CD4-positive, alpha-beta T cell (primary cell): ENCODE data around the gene AK9. TPM values are rescaled to one million over a fixed set of nuclear protein-coding genes. Genes with fewer than 3 reads are reported as not detected.

ENCODE experiments used
- ATAC-seq: fragments of 200-7000 bp; cut with Tn5 transposase; one replicate; pipeline ENCODE4 v1.10.0; 2022; ENCODE audit warnings: mild to moderate bottlenecking; ENCODE audit not compliant: poor library complexity
- CTCF ChIA-PET: fragments of 350-600 bp; sonication (Branson Sonifier 250); formaldehyde crosslinking; loops from one replicate; lab custom pipeline; 2021; ENCODE audit warnings: antibody characterized with exemption, inconsistent platforms; lab: Charles Lee
- POLR2A ChIA-PET: fragments of 350-600 bp; sonication (Branson Sonifier 250); formaldehyde crosslinking; loops from one replicate; lab custom pipeline; 2021; ENCODE audit warnings: antibody characterized with exemption, inconsistent platforms; lab: Charles Lee
- DNase-seq, 14 experiments: peaks; one replicate each; pipeline ENCODE4 v3.0.0-alpha.2; 2013 to 2020; ENCODE audit warnings: mixed read lengths in 2 of 14
- H3K27ac ChIP-seq, 2 donors: one replicate each; pipeline versions ENCODE4 v1.5.1 to v1.7.0; 2013; ENCODE audit warnings: low read length in 2 of 2, low read depth in 1 of 2, mild to moderate bottlenecking in 1 of 2
- H3K27me3 ChIP-seq, 2 experiments: 1 replicate in 1 of 2; 2 replicates in 1 of 2; pipeline versions ENCODE4 v1.6.1 to v1.7.0; 2013; ENCODE audit warnings: low read length in 2 of 2, control low read depth in 1 of 2, mild to moderate bottlenecking in 1 of 2, moderate library complexity in 1 of 2; ENCODE audit not compliant: insufficient read depth in 2 of 2, control insufficient read depth in 1 of 2
- H3K36me3 ChIP-seq: one replicate; pipeline ENCODE4 v1.6.1; 2013; ENCODE audit warnings: low read length, control low read depth; ENCODE audit not compliant: insufficient read depth
- H3K4me1 ChIP-seq: one replicate; pipeline ENCODE4 v1.6.1; 2013; ENCODE audit warnings: low read length, control low read depth; ENCODE audit not compliant: insufficient read depth
- H3K4me3 ChIP-seq: one replicate; pipeline ENCODE4 v1.5.1; 2013; ENCODE audit warnings: mild to moderate bottlenecking, low read length, moderate library complexity
- H3K9me3 ChIP-seq, 2 experiments: 1 replicate in 1 of 2; 2 replicates in 1 of 2; pipeline versions ENCODE4 v1.6.1 to v1.7.0; 2013; ENCODE audit warnings: low read length in 2 of 2, mild to moderate bottlenecking in 2 of 2, control low read depth in 1 of 2, moderate library complexity in 1 of 2; ENCODE audit not compliant: control insufficient read depth in 1 of 2, insufficient read depth in 1 of 2
- H3K27ac Mint-ChIP-seq: one replicate; pipeline ENCODE4 v1.8.0; 2020; ENCODE audit warnings: mixed read lengths
- H3K27me3 Mint-ChIP-seq: one replicate; pipeline ENCODE4 v1.8.0; 2021; ENCODE audit warnings: mixed read lengths
- H3K36me3 Mint-ChIP-seq: one replicate; pipeline ENCODE4 v1.8.0; 2021; ENCODE audit warnings: low read depth, mixed read lengths
- H3K4me1 Mint-ChIP-seq: one replicate; pipeline ENCODE4 v1.8.0; 2021; ENCODE audit warnings: low read depth, mixed read lengths
- H3K4me3 Mint-ChIP-seq: one replicate; pipeline ENCODE4 v1.8.0; 2020; ENCODE audit warnings: mild to moderate bottlenecking, mixed read lengths
- H3K9me3 Mint-ChIP-seq: one replicate; pipeline ENCODE4 v1.8.0; 2020; ENCODE audit warnings: mixed read lengths
- intact Hi-C, 2 experiments: fragments of 100-400 bp; cut with DNase I in 1 of 2; cut with micrococcal nuclease in 1 of 2; formaldehyde crosslinking; loops; one replicate each; pipeline versions ENCODE4 v1.15.1 to v1.9.0; 2023 to 2025; cut with DNase I, micrococcal nuclease
- total RNA-seq, 174 experiments: library from RNA in 2 of 174; stranded (reverse) in 2 of 174; gene quantifications; one replicate each; pipeline ENCODE4 v1.2.3 and lab custom pipeline; 2021 to 2026
- TF ChIP-seq, protein P1 (sequence below): fragments of 200-600 bp; IDR thresholded peaks from one replicate; pipeline ENCODE4 v1.8.0; 2022; ENCODE audit warnings: antibody characterized with exemption, mild to moderate bottlenecking

The AK9 gene
- total RNA-seq, 2 experiments from 2014 or later: 5.3 to 6.6 TPM

DNA sequence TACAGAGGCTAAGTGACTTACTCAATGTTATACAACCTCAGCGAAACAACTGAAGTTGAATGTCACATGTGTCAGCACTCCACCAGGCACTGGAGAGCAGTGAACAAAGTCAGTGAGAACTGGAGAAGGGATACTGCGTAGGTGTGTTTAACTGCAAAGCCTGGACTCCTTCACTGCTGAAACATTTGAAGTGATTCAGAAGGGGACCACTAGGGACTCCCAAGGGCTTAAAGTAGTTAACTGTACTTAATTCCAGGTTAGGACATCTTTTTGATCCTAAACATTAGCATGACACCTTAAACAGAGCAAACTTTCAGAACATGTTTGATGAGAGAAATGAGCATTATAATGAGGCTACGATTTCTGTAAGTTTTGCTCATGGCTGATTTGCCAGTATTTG is 163.0 kb downstream of the AK9 start:
- H3K27ac Mint-ChIP-seq: no peak overlapping the region
- Histone ChIP-seq H3K36me3 (no peaks in the 10 kb centered on the region), H3K9me3 (no peaks in the 10 kb centered on the region), H3K27ac (no peak overlapping the region), H3K27me3 (no peaks in the 10 kb centered on the region), H3K4me3 (no peak overlapping the region), H3K4me1 (peaks cover 4% of the 10 kb centered on the region)
- no peaks in the 10 kb centered on the region for H3K36me3 Mint-ChIP-seq
- no peak for DNase-seq
- H3K9me3 Mint-ChIP-seq: peaks cover 2% of the 10 kb centered on the region
- CTCF ChIA-PET: interaction anchor here (0.7 kb wide), 1 partner anchor 19 kb away, joined by 3 read pairs; no protein-coding TSS in a partner anchor
- H3K4me1 Mint-ChIP-seq: no peaks in the 10 kb centered on the region
- H3K27me3 Mint-ChIP-seq: no peaks in the 10 kb centered on the region
- ATAC-seq: no peak
- intact Hi-C loops: loop anchor here (1.0 to 5.0 kb wide), 6 partner anchors 164 to 863 kb away; partner anchors contain the start of genes AK9 (in 1 of the 2) and FIG4 (in 1 of the 2)
- TF ChIP-seq, protein P1, sequence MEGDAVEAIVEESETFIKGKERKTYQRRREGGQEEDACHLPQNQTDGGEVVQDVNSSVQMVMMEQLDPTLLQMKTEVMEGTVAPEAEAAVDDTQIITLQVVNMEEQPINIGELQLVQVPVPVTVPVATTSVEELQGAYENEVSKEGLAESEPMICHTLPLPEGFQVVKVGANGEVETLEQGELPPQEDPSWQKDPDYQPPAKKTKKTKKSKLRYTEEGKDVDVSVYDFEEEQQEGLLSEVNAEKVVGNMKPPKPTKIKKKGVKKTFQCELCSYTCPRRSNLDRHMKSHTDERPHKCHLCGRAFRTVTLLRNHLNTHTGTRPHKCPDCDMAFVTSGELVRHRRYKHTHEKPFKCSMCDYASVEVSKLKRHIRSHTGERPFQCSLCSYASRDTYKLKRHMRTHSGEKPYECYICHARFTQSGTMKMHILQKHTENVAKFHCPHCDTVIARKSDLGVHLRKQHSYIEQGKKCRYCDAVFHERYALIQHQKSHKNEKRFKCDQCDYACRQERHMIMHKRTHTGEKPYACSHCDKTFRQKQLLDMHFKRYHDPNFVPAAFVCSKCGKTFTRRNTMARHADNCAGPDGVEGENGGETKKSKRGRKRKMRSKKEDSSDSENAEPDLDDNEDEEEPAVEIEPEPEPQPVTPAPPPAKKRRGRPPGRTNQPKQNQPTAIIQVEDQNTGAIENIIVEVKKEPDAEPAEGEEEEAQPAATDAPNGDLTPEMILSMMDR: no peak
- POLR2A ChIA-PET: no interaction called here
- H3K4me3 Mint-ChIP-seq: no peak overlapping the region

DNA sequence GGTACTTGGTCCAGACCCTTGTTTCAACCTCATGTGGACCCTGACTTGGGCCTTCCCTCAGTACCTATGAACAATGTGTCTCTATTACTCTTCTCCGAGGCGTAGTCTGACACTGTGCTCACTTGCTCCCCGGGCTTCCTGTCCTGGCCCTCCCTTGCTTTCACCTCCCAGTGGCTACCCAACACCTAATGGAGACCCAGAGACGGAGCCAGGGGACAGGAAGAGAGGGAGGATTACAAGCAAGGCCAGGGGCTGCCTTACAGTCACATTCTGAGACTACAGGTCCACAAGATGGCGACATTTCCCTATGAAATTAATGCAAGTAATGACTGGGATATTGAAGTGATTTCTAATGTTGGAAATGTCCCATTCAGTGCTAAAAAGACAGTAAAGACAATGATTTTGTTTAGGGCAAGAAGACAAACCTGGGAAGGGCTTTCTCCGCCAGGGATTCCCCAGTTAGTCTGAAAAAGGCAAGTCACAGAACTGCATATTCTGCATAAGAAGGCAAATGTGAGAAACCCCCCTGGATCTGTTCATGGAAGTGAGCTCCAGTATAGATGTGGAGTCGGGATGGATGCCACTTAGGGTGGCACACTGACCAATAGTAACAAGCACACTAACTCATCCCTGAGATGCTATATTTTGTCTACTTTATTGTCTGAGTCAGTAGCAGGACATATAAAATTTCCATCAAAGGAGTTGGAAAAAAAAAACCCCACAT is 163.9 kb downstream of the AK9 start:
- no peak overlapping the region for H3K27ac ChIP-seq
- Mint-ChIP-seq H3K36me3 (no peaks in the 10 kb centered on the region), H3K4me3 (no peak overlapping the region), H3K27ac (no peak overlapping the region), H3K9me3 (peaks cover 2% of the 10 kb centered on the region), H3K27me3 (no peaks in the 10 kb centered on the region), H3K4me1 (no peaks in the 10 kb centered on the region)
- no peaks in the 10 kb centered on the region for H3K27me3 ChIP-seq
- H3K36me3 ChIP-seq: no peaks in the 10 kb centered on the region
- H3K9me3 ChIP-seq: no peaks in the 10 kb centered on the region
- TF ChIP-seq, protein P1: peak; percentile 75
- peaks cover 4% of the 10 kb centered on the region for H3K4me1 ChIP-seq
- ATAC-seq: peak; percentile 61
- H3K4me3 ChIP-seq: no peak overlapping the region
- intact Hi-C loops: loop anchor here (1.0 to 5.0 kb wide), 5 partner anchors 165 to 864 kb away; partner anchors contain the start of genes AK9 (in 1 of the 2) and FIG4 (in 1 of the 2)
- ChIA-PET POLR2A (no interaction called here), CTCF (interaction anchor here (0.6 kb wide), 1 partner anchor 512 kb away, joined by 3 read pairs; no protein-coding TSS in a partner anchor)
- DNase-seq: peak in 13 of 14 experiments; percentile 9 to 78 (median 32)

DNA sequence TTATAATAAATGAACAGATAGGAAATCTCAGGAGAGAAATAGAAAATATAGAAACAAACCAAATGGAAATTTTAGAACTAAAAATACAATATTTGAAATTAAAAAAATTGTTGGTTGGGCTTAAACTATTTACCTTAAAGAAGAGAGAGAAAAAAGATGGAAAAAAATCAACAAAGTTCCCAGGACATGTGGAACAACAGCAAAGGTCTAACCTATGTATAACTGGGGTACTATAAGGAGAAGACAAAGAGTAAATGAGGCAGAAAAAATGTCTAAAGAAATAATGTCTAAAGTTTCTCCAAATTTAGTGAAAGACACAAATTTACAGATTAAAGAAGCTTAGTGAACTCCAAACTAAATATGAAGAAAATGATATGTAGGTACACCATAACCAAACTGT is 166.9 kb downstream of the AK9 start:
- H3K9me3 ChIP-seq: no peaks in the 10 kb centered on the region
- Mint-ChIP-seq H3K4me1 (no peaks in the 10 kb centered on the region), H3K27ac (no peak overlapping the region), H3K36me3 (no peaks in the 10 kb centered on the region), H3K27me3 (no peaks in the 10 kb centered on the region), H3K9me3 (peaks cover 2% of the 10 kb centered on the region), H3K4me3 (no peak overlapping the region)
- ChIA-PET POLR2A (no interaction called here), CTCF (no interaction called here)
- DNase-seq (no peak), ATAC-seq (no peak)
- no peaks in the 10 kb centered on the region for H3K27me3 ChIP-seq
- H3K27ac ChIP-seq: no peak overlapping the region
- peaks cover 4% of the 10 kb centered on the region for H3K4me1 ChIP-seq
- TF ChIP-seq, protein P1: no peak
- no peaks in the 10 kb centered on the region for H3K36me3 ChIP-seq
- H3K4me3 ChIP-seq: no peak overlapping the region
- intact Hi-C loops: no loop called here
